Activated CD8-positive, alpha-beta memory T cell treated with anti-CD3 and anti-CD28 coated beads for 1 hour (primary cell): ENCODE measurements around the gene PGPEP1.
"Not testable (repeated sequence)": the region's sequence is repeated elsewhere in the genome, so short reads cannot be mapped to it uniquely, and the experiment has no call there.

Source experiments
- DNase-seq, 2 donors: peaks; one replicate each; pipeline ENCODE4 v3.0.0-alpha.2; 2020; ENCODE audit warnings: low read depth in 1 of 2; ENCODE audit errors: extremely low read depth in 1 of 2

The PGPEP1 gene

GRCh38 chr19:18362934-18363542 is 22.6 kb downstream of the PGPEP1 start:
- no peak for DNase-seq

- DNase-seq, result no peak
Measured at GRCh38 chr19:18363787-18364186, 23.4 kb downstream of the PGPEP1 start.

- DNase-seq, result not testable (repeated sequence)
Measured at GRCh38 chr19:18364277-18364825, 24.0 kb downstream of the PGPEP1 start.

GRCh38 chr19:18364826-18365528 is 24.6 kb downstream of the PGPEP1 start:
- no peak for DNase-seq

- no peak for DNase-seq
Measured at GRCh38 chr19:18366021-18366435, 25.6 kb downstream of the PGPEP1 start.

- DNase-seq, result no peak
Measured at GRCh38 chr19:18368504-18369222, 28.3 kb downstream of the PGPEP1 start.

- no peak for DNase-seq
Measured at GRCh38 chr19:18373407-18373891, 33.1 kb downstream of the PGPEP1 start.

GRCh38 chr19:18373892-18374629 is 33.7 kb downstream of the PGPEP1 start:
- peak in 1 of 2 donors; percentile 28 for DNase-seq

- DNase-seq, result no peak
Measured at GRCh38 chr19:18377026-18377425, 36.6 kb downstream of the PGPEP1 start.

GRCh38 chr19:18379803-18380747 is 39.7 kb downstream of the PGPEP1 start:
- no peak for DNase-seq

GRCh38 chr19:18380843-18381242 is 40.4 kb downstream of the PGPEP1 start:
- no peak for DNase-seq

GRCh38 chr19:18383622-18384021 is 43.2 kb downstream of the PGPEP1 start:
- DNase-seq, result not testable (repeated sequence)

GRCh38 chr19:18384775-18385174 is 44.4 kb downstream of the PGPEP1 start:
- DNase-seq, result no peak

GRCh38 chr19:18385359-18385674 is 44.9 kb downstream of the PGPEP1 start:
- DNase-seq, result no peak

GRCh38 chr19:18385675-18386542 is 45.5 kb downstream of the PGPEP1 start, which contains the start of gene GDF15:
TSS of gene GDF15 (plus strand) at chr19:18386158. CDS start at chr19:18386190, 32 bp downstream.
- no peak for DNase-seq

GRCh38 chr19:18386543-18387271 is 46.3 kb downstream of the PGPEP1 start:
- DNase-seq, result no peak

GRCh38 chr19:18388100-18388959 is 47.9 kb downstream of the PGPEP1 start:
- DNase-seq, result peak; percentile 27 to 67
